HG02870 (cell line): Measurements from ENCODE around the gene NT5DC1.

Experiments used
- ATAC-seq: cut with Tn5 transposase; IDR thresholded peaks from one replicate; pipeline ENCODE4 v1.9.1; 2021; ENCODE audit warnings: mild to moderate bottlenecking, moderate library complexity; ENCODE audit not compliant: unreplicated experiment

Gene NT5DC1

DNA sequence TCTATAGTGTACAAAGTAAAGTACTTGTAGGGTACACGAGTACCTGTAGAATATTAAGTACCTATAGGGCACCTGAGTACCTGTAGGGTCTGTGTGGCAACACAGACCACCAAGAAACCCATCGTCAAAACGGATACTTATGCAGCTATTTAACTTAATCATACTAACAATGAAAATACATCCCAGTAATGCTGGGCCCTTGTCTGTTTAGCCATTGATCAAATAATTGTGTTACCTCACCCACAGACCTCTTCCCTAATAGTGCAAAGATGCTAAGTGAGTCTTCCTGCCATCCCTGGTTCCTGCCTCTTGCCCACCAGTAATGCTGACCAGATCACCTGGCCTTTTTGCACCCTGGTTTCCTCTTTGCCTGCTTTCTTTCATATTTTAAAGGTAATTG lies 32.8 kb downstream of the NT5DC1 start:
- no peak for ATAC-seq

DNA sequence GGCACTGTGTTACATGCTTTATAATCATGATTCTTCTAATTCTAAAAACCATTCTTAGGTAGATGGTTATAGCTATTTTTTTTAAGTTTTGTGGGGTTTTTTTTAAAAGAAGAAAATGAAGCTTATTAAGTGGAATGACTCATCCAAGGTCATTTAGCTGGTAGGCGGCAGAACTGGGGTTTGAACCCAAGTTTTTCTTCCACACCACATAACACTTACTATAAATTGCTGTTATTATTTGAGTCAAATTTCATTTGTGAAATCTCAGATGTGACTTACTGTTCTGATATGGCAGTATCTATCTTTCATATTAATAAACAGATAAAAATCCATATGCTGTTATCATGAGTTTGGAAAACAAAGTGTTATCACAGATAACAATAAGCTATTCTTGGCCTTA lies 35.7 kb downstream of the NT5DC1 start:
- peak; percentile 20 for ATAC-seq

DNA sequence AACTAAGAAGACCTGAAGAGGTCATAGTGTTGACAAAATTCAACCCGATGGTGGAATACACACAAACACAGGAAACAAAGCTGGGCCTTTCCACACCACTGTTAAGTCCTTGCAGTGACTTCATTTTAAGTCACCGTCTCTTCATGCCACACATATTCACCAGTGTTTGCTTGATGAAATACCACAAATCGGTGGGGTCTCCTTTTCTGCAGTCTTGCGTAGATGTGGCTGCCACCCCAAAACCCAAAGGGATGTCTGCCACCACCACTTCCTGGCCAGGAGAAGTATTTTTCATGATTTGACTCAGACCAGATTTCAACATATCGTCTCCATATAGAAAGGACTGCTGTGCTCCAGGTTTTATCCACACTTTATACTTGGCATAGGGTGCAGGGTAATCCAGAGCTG lies 36.3 kb downstream of the NT5DC1 start:
- peak; percentile 40 for ATAC-seq

DNA sequence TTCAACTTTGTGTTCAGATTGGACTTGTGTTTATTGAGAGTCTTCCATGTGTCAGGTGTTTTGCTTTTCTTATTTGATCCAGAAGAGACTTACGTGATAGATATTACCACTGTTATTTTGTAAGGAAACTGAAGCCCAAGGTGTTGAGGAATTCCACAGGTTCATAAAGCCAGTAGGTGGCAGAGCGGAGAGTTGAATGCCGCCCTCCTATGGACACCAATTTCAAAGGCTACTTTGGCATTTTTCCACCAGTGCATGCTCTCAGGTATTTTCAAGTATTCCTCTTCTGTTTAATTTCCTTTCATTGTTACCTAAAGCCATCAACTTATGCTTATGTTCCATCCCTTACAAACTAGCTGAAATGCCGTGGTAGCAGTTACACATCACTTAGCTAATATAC lies 39.3 kb downstream of the NT5DC1 start:
- ATAC-seq, result no peak

DNA sequence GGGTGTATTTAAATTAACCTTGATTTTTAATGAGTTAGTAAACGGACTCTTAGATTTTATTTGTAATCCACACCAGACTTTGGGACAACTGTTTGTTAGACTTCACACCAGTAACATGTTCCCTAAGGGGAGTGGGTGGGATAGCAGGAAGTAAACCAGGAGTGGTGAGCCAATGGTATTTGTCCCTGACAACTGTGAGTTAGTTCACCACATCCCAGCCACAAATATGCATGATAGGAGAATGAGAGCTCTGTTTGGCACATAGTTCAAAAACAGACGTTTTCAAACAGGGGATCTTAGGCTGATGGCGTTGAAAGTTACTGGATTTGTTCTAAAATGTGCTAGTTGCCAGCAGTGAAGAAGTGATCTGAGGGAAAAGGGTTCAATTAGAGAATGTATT lies 44.0 kb downstream of the NT5DC1 start:
- no peak for ATAC-seq

DNA sequence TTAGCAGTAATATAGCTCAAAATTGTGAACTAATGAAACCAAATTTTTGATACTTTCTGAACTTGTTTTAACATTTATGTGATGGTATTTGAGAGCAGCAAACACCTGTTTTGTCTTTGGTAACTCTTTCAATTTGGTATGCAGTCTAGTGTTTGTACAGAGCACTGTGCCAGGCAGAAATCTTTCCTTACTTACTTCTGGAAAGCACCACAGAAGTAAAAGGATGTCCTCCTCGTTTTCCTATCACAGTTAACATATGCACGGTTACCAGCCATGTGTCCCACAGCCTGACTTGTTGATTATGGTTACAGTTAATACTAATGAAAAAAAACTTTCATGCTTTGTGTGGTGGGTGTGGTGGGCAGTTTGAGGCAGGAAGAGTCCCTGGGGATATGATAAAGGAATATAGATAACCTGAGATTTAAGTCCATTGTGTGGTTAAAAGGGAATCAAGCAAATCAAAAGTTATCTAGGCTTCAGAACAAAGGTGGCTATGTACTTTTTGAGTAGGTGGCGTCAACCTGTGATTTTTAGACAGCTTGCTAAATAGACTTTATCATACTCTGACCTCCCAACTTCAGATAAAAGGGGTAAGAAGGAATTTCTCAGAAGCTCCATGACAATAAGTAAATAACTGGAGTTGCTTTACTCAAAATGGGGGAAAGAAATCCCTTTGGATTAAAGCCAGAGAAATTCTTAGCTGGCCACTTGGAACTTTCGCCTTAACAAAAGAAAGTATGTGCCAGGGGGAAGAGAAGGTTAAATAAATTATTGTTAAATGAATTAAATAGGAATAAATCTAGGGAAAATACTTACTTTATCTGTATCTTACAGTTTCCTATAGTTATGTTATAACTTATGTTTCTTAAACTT lies 45.4 kb downstream of the NT5DC1 start:
- no peak for ATAC-seq

DNA sequence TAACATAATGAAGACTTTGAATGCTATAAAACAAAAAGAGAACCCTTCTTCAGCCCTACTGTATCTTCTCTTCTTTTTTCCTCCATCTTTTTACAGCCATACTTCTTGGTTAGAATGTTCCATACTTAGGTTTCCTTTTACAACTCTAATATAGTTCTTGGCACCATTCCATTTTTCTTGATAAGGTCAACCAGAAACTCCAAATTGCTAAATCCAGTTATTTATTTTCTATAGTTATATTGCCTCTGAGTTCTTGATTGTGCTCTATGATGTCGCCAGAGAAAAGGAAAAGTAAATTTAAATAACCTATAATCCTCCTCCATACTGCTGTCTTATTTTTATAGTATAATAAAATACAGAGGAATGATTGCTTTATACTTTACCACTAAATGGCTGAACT lies 52.0 kb downstream of the NT5DC1 start:
- no peak for ATAC-seq

DNA sequence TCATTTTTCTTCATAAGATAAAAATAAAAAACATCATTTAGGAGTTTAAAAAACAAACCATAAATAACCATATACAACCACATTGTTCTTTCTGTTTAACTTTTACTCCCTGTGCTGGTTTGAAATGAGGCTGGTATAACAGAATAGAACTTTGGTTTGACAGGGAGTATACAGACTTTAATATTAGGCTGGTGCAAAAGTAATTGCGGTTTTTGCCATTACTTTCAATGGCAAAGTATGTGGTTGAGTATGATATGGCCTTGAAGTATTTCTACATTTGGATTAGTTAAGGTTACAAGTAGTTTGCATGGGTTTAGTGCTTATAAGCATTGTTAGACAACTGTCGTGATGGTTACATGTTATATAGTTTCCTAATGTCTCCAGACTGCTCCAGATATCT lies 54.2 kb downstream of the NT5DC1 start:
- ATAC-seq, result no peak

DNA sequence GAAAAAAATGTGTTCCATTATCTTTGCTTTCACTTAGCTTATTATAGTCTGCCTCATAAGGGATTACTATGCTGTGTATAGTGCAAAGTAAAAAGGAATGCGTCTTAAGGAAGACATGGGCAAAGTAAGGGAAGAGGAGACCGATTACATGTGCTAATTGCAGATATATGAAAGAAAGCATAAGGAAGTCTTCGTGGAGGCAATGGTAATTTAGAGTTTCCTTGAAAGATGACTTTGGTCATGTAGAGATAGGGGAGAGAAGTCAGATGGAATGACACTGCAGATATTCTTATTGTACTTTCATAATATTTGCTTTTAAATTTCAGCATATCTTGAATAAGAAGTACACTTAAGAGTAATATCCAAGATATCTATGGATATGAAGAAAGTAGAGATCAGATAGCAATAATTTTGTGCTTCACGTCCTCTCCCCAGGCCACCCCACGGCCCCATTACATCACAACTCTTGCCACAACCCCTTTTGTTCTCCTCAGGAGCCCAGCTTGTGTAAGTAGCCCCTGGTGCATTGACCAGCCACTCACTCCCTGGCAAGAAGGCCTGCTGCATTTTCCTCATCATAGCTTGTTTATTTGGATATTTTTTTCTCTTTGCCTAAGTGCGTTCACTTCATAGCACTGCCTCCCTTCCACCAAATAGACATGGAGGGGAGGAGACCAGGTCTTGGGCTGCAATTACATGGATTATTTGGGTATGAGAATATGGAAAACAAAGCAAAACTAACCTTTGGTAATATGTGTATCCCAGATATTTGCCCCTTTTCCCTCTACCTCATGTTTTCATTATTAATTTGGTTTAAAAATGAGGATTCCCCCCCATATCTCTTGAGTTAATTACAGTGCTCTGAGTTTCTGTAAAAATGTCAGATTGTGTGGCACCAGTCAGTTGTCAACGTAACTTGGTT lies 56.0 kb downstream of the NT5DC1 start:
- no peak for ATAC-seq

DNA sequence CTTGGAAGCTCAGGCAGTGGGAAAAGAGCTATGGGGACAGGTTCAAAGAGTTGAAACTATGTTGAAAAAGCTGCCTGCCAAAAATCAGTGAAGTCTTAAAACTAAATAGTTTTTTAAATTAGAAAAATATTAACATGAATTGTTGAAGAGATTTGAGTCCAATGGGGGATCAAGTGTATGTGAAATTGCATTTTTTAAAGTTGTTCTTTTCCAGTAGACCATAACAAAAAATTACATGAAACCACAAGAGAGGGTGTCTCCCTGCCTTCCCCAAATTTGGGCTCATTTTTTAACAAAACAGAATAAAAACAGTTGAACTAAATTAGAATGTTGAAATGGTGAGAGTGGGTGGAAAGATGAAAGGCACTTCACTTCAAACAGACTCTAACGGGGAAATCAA lies 56.7 kb downstream of the NT5DC1 start:
- ATAC-seq, result no peak

DNA sequence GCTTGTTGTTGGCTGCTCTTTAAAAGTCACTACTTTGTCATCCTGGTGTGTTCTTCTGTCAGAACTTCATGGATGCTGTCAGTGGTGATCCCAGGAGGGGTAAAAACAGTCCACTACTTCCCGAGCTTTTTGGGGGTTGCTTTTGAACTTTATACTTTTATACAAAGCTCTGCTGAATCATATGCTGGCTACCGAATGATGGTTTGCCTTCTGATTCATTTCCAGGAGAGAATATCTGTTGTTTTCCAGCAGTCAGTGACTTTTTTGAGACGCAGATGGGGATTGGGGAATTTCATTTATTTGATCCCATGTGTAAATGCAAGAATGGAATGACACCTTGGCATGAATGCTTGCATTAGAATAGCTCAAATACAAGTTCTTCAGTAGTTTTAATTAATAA lies 58.0 kb downstream of the NT5DC1 start:
- ATAC-seq, result no peak

DNA sequence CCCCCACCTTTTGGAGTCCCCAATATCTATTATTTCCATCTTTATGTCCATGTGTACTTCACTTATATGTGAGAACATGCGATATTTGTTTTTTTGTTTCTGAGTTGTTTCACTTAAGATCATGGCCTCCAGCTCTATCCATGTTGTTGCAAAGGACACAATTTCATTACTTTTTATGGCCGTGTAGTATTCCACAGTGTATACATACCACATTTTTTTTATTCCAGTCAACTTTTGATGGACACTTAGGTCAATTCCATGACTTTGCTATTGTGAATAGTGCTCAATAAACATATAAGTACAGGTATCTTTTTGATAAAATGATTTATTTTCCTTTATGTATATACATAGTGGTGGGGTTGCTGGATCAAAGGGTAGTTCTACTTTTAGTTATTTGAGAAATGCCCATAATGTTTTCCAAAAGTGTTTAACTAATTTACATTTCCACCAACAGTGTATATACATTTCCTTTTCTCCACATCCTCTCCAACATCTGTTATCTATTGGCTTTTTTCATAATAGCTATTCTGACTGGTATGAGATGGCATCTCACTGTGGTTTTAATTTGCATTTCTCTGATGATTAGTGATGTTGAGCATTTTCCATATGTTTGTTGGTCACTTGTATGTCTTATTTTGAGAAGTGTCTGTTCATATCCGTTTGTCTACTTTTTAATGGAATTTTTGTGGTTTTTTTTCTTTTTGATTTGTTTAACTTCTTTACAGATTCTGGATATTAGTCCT lies 59.3 kb downstream of the NT5DC1 start:
- no peak for ATAC-seq

DNA sequence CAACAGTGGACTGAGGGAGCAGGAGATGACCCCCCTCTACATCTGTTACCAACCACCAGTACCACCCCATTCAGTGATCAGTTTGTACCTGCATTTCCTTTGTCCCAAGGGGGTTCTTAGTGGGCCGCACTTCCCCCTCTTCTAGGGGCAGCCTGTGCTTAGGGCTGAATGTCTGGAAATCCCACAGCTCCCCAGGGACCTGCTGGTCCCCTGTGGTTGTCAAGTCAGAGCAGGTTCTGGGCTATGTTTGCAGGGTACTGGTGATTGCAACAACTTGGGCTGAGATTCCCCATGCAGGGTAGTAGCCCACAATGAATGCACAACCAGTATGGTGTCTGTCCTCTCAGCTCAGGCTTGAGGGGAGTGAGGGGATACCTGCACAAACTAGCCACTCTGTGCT lies 64.9 kb downstream of the NT5DC1 start:
- no peak for ATAC-seq

DNA sequence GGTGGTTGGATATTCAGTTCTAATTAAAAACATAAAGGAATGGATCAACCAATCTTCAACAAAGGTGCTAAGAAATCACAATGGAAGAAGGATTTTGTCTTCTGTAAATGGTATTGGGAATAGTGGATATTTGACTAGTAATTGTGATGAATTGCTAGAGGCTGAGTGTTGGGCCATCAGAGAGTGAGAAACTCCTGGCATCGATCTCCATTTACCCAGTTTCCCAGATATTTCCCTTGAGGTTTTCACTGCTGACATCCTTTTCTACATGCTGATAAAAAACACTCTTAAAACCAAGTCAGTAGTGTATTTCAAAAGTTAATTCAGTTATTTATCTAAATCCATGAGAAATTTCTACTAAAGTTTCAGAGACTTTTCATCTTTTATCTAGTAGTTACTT lies 65.7 kb downstream of the NT5DC1 start:
- no peak for ATAC-seq

DNA sequence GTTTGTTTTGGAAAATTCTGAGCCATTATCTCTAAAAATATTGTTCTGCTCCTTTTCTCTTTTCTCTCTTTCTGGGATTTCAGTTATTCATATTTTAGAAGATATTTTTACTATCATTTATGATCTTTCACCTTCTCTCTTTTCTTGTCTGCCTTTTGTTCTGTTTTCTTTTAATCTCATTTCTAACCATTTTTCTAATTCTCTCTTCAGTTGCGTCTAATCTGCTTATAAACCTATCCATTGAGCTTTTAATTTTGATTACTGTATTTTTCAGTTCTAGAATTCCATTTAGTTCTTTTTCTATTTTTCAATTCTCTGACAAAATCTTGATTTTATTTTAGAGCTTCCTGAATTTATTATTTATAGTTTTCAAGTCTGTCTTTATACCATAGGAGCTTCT lies 67.5 kb downstream of the NT5DC1 start:
- no peak for ATAC-seq

DNA sequence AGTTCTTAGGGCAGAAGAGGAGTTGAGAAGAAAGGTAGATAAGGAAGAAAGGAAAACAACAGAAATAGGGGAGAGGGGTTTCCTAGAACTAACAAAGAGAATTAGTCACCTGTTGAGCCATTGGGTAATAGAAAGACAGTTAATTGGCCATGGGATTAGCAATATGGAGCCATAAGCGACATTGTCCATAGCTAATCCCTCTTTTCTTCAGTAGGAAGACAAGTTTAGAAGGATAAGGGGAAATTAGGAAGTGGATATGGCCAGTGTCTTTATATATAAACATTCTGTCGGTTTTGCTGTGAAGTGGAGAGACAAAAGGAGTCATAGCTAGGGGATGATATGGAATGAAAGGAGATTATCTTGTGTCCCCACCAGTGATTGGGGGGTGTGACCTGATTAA lies 69.2 kb downstream of the NT5DC1 start:
- no peak for ATAC-seq

DNA sequence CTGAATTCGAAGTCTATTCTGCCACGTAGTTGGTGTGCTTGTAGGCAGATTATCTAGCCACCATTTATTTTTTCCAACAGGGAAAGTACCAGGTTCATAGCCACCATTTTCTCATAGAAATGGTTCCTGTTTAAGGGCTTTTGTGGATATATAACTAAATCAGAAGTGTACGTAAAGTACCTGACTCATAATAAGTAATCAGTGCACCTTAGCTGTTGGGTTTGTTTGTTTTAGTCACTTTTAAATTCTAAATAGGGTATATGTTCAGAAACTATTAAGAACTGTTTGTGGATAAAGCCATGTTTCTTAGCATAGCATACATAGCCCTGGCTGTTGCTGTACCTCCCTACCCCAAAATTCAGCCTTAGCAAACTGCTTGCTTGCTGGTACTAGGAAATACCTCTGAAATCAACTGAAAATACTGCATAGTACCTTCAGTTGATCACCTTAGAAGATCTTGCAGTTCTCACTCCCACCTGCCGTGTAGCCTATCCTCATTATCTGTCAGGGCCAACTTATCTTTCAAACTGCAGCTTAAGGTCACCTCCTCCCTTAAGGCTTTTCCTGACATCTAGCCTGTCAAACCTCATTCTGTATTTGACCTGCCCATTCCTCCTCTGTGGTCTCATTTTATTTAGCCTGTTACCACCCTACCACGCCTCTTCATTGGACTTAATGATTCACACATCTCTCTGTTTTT lies 69.9 kb downstream of the NT5DC1 start:
- no peak for ATAC-seq

DNA sequence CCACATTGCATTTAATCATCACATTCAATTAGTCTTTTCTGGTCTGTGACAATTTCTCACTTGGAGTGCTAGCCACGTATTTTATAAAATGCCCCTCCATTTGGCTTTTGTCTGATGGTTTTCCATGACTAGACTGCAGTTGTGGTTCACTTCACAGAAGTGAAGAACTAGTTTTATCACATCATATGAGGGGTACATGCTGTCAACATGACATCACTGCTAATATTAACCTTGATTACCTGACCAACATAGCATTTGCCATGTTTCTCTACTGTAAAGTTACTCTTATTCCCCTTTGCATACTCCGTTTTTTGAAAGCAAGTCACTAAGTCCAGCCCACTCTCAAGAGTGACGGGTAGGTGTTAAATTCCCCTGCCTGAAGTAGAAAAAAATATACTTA lies 73.3 kb downstream of the NT5DC1 start:
- no peak for ATAC-seq

DNA sequence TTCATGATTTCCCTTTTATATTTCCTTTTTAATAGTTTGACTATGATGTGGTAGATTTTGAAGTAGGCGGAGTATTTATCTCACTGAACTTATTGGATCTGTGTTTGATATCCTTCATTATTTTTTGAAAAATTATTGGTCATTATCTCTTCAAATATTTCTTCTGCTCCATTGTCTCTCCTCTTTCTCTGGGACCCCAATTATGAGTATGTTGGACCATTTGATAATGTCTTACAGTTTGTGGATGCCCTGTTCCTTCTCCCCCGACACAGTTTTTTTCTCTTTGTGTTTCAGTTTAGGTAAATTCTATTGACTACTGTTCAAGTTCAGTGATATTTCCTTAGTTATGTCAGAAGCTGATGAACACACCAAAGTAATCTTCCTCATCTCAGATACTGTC lies 74.7 kb downstream of the NT5DC1 start:
- no peak for ATAC-seq

DNA sequence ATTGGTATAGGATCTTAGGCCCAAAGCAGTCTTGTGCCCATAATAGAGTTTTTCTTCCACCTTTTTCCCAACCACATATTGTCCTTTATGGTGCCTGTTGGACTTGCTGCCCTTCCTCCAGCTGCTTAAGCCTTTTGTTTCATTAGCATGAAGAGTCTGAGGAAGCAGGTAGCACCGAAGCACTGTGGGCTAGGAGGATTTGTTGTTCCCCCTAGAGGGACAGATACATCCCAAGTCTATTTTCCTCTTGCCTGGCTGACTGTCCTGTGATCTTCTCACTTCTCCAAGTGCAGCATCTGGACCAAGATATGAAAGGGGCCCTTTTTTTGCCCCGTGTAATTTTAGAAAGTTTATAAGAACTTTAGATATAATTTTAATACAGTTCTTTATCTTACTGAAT lies 75.9 kb downstream of the NT5DC1 start:
- no peak for ATAC-seq

DNA sequence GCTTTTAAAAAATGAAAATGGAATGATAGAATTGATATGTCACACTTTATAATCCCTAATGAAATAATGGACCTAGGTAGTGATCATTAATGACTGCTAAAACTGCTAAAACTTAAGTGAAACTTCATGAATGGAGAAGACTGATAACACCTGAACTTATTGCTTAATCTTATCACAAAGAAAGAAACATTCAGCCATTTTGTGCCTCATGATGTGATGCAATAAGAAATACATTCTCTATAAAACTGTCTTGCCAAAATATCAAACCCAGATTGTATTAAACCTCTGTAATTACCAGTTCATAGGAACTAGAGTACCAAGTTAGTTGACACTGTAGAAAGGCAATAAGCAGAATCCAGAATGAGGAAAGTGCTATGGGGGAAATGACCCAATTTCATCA lies 79.7 kb downstream of the NT5DC1 start:
- no peak for ATAC-seq
